Kidney capillary endothelial cell (primary cell): ENCODE results near the gene WWTR1.
A peak's percentile ranks its signal among the peaks of the same experiment; 100 is the strongest.

Experiments
- DNase-seq: peaks from one replicate; pipeline ENCODE4 v3.0.0-alpha.2; 2018; ENCODE audit warnings: low spot score

WWTR1 gene

GRCh38 chr3:149496891-149497290 is 160.9 kb downstream of the WWTR1 start:
- no peak for DNase-seq

GRCh38 chr3:149495581-149496125 is 162.2 kb downstream of the WWTR1 start:
- DNase-seq, result no peak

GRCh38 chr3:149494759-149495580 is 162.9 kb downstream of the WWTR1 start:
- no peak for DNase-seq

GRCh38 chr3:149494022-149494758 is 163.6 kb downstream of the WWTR1 start:
- DNase-seq, result peak; percentile 45

- no peak for DNase-seq
These were observed 164.4 kb downstream of the WWTR1 start for GRCh38 chr3:149493315-149494021.

GRCh38 chr3:149490260-149490971 is 167.4 kb downstream of the WWTR1 start:
- no peak for DNase-seq

- DNase-seq, result no peak
These were observed 168.7 kb downstream of the WWTR1 start for GRCh38 chr3:149489060-149489690.

- no peak for DNase-seq
These were observed 170.1 kb downstream of the WWTR1 start for GRCh38 chr3:149487598-149488197.

- DNase-seq, result no peak
These were observed 171.1 kb downstream of the WWTR1 start for GRCh38 chr3:149486726-149487125.

GRCh38 chr3:149481491-149481890 is 176.3 kb downstream of the WWTR1 start:
- DNase-seq, result no peak

GRCh38 chr3:149481056-149481455 is 176.8 kb downstream of the WWTR1 start:
- DNase-seq, result no peak

GRCh38 chr3:149480326-149481017 is 177.4 kb downstream of the WWTR1 start:
- peak; percentile 85 for DNase-seq

GRCh38 chr3:149479621-149480325 is 178.1 kb downstream of the WWTR1 start:
- DNase-seq, result no peak

- no peak for DNase-seq
These were observed 181.6 kb downstream of the WWTR1 start for GRCh38 chr3:149476225-149476624.

GRCh38 chr3:149475451-149476060 is 182.3 kb downstream of the WWTR1 start:
- no peak for DNase-seq

- no peak for DNase-seq
These were observed 183.5 kb downstream of the WWTR1 start, which contains the start of gene TM4SF4 for GRCh38 chr3:149474250-149474817. TSS of gene TM4SF4 (plus strand) at chr3:149474697. CDS start at chr3:149474878, 181 bp downstream.

GRCh38 chr3:149473357-149474249 is 184.2 kb downstream of the WWTR1 start:
- DNase-seq, result no peak
